Esophagus squamous epithelium (tissue), 5 donors: ENCODE data around the gene TMEM129. TPM values are rescaled to one million over a fixed set of nuclear protein-coding genes. Genes with fewer than 3 reads are reported as not detected.

Experiments used
- DNase-seq: peaks from one replicate; lab custom pipeline; 2025; lab: John Stamatoyannopoulos, UW
- H3K27ac ChIP-seq, 4 donors: fragments of 200-600 bp; sonication (generic); one replicate each; pipeline ENCODE4 v1.5.1; 2016 to 2019; ENCODE audit warnings: mild to moderate bottlenecking in 1 of 4
- H3K27me3 ChIP-seq, 4 donors: fragments of 200-600 bp; sonication (generic); 1 replicate in 3 of 4; 2 replicates in 1 of 4; pipeline versions ENCODE4 v1.5.1 to v1.6.0; 2017 to 2021; ENCODE audit warnings: antibody characterized with exemption in 1 of 4
- H3K36me3 ChIP-seq, 3 donors: fragments of 200-600 bp; sonication (generic); one replicate each; pipeline ENCODE4 v1.5.1; 2016 to 2019
- H3K4me1 ChIP-seq, 3 donors: fragments of 200-600 bp; sonication (generic); one replicate each; pipeline ENCODE4 v1.5.1; 2017 to 2019
- H3K4me3 ChIP-seq, 4 donors: fragments of 200-600 bp; sonication (generic); 1 replicate in 3 of 4; 2 replicates in 1 of 4; pipeline ENCODE4 v1.5.1; 2016 to 2019; ENCODE audit warnings: mild to moderate bottlenecking in 2 of 4, moderate library complexity in 1 of 4
- H3K9me3 ChIP-seq, 3 donors: fragments of 200-600 bp; sonication (generic); one replicate each; pipeline ENCODE4 v1.5.1; 2016 to 2019
- CTCF ChIP-seq, 6 experiments: fragments of 450-650 bp in 4 of 6; fragments of 200-600 bp in 2 of 6; sonication (generic) in 2 of 6; IDR thresholded peaks; one replicate each; pipeline ENCODE4 v1.5.1; 2016 to 2019; ENCODE audit warnings: antibody characterized with exemption in 6 of 6, mild to moderate bottlenecking in 4 of 6, moderate library complexity in 4 of 6
- POLR2A ChIP-seq, 4 donors: fragments of 450-650 bp; IDR thresholded peaks; one replicate each; pipeline ENCODE4 v1.6.1; 2017; ENCODE audit warnings: antibody characterized with exemption in 4 of 4, mild to moderate bottlenecking in 4 of 4, moderate library complexity in 3 of 4
- WGBS, 2 donors: methylation state at CpG; one replicate each; pipeline ENCODE4 v1.1.5; 2018; 5-methylcytosine and 5-hydroxymethylcytosine counted together
- intact Hi-C: fragments of 100-400 bp; cut with DNase I; formaldehyde crosslinking; loops from one replicate; pipeline ENCODE4 v1.15.0; 2022
- total RNA-seq, 4 donors: library from RNA; depleted of rRNA; stranded (reverse); fragments of >200 nt; gene quantifications; one replicate each; pipeline ENCODE4 v1.1.0, GENCODE V29; 2016
- donor health status: DM: yes; HTN: yes; CAD: no.

The TMEM129 gene
- total RNA-seq, 4 donors from 2014 or later: 30.4 to 47.5 (median 38.3) TPM

GRCh38 chr4:1714303-1715001 lies 6.7 kb downstream of the TMEM129 start:
- Histone ChIP-seq H3K4me1 (peaks cover 37 to 89% (median 57%) of the 10 kb centered on the region in 3 donors), H3K9me3 (no peaks in the 10 kb centered on the region), H3K4me3 (no peak overlapping the region), H3K36me3 (peaks cover 8 to 41% (median 9%) of the 10 kb centered on the region in 3 donors), H3K27ac (peak overlapping the region in 2 of 4 donors; percentile 69 to 100), H3K27me3 (no peaks in the 10 kb centered on the region)
- TF ChIP-seq CTCF (IDR thresholded peaks at IDR 0.05): no peak
- TF ChIP-seq POLR2A (IDR thresholded peaks at IDR 0.05): no peak
- WGBS, 2 donors: 68 to 71% methylated on average over 9 of the region's 9 CpGs
- intact Hi-C loops: no loop called here
- DNase-seq: no peak

- H3K4me1 ChIP-seq: peaks cover 28 to 89% (median 46%) of the 10 kb centered on the region in 3 donors
- no peaks in the 10 kb centered on the region for H3K9me3 ChIP-seq
- H3K4me3 ChIP-seq: peak overlapping the region; percentile 81 to 98 (median 91)
- DNase-seq: no peak
- 24 to 25% methylated on average over 14 to 17 of the region's 35 CpGs for WGBS, 2 donors
- intact Hi-C loops: no loop called here
- TF ChIP-seq POLR2A (IDR thresholded peaks at IDR 0.05) (no peak), CTCF (IDR thresholded peaks at IDR 0.05) (no peak)
- H3K36me3 ChIP-seq: peaks cover 8 to 42% (median 8%) of the 10 kb centered on the region in 3 donors
- H3K27ac ChIP-seq: peak overlapping the region; percentile 95 to 100 (median 98)
- H3K27me3 ChIP-seq: no peaks in the 10 kb centered on the region
Observed at GRCh38 chr4:1713003-1713851, 7.9 kb downstream of the TMEM129 start.

GRCh38 chr4:1712216-1713002 lies 8.7 kb downstream of the TMEM129 start, which contains the start of gene SLBP:
TSS of gene SLBP (minus strand) at chr4:1712319. CDS start at chr4:1712188, 131 bp downstream.
- Histone ChIP-seq H3K27me3 (no peaks in the 10 kb centered on the region), H3K4me1 (peaks cover 19 to 85% (median 38%) of the 10 kb centered on the region in 3 donors), H3K27ac (peak within 1 kb of the TSS; percentile 95 to 100 (median 98)), H3K4me3 (peak within 1 kb of the TSS; percentile 81 to 98 (median 91)), H3K9me3 (no peaks in the 10 kb centered on the region), H3K36me3 (peaks cover 0 to 33% (median under 1%) of the 10 kb centered on the region in 3 donors)
- intact Hi-C loops: no loop called here
- whole genome bisulfite sequencing, 2 donors: no CpG with 5 or more reads among the region's 98 CpGs
- peak; percentile 90 for DNase-seq
- TF ChIP-seq POLR2A (IDR thresholded peaks at IDR 0.05) (peak in 3 of 4 donors; percentile 53 to 95 (median 93)), CTCF (IDR thresholded peaks at IDR 0.05) (peak in 2 of 6 experiments; percentile 8 to 11)

- TF ChIP-seq CTCF (IDR thresholded peaks at IDR 0.05) (no peak), POLR2A (IDR thresholded peaks at IDR 0.05) (no peak)
- peaks cover 0 to 28% (median 0%) of the 10 kb centered on the region in 3 donors for H3K36me3 ChIP-seq
- H3K27ac ChIP-seq: peak overlapping the region; percentile 95 to 100 (median 98)
- intact Hi-C loops: no loop called here
- H3K4me1 ChIP-seq: peaks cover 16 to 78% (median 32%) of the 10 kb centered on the region in 3 donors
- H3K4me3 ChIP-seq: peak overlapping the region; percentile 81 to 98 (median 91)
- 0% methylated on average over 5 to 9 of the region's 85 CpGs for WGBS, 2 donors
- H3K9me3 ChIP-seq: no peaks in the 10 kb centered on the region
- H3K27me3 ChIP-seq: no peaks in the 10 kb centered on the region
- no peak for DNase-seq
Observed at GRCh38 chr4:1711571-1712215, 9.4 kb downstream of the TMEM129 start.
